ENCODE results near the gene NAA40. TPM values are rescaled to one million over a fixed set of nuclear protein-coding genes. Genes with fewer than 3 reads are reported as not detected.
"Not testable (repeated sequence)": the region's sequence is repeated elsewhere in the genome, so short reads cannot be mapped to it uniquely, and the experiment has no call there.

The NAA40 gene
- total RNA-seq, 3 donors from 2014 or later: 12.1 to 16.9 (median 14.1) TPM

GRCh38 chr11:63940786-63941185 is 2.0 kb downstream of the NAA40 start:
- Mint-ChIP-seq H3K27me3 (ENCODE audit: low read depth) (no peaks in the 10 kb centered on the region), H3K4me1 (ENCODE audit: low read depth) (peaks cover 22% of the 10 kb centered on the region), H3K36me3 (ENCODE audit: insufficient read depth) (peaks cover 3% of the 10 kb centered on the region), H3K4me3 (peak overlapping the region; percentile 24), H3K9me3 (no peaks in the 10 kb centered on the region)
- DNase-seq: no peak
- no peak for ATAC-seq

- no peak overlapping the region for H3K4me3 Mint-ChIP-seq
- no peak for DNase-seq
- H3K27me3 Mint-ChIP-seq (ENCODE audit: low read depth): no peaks in the 10 kb centered on the region
- peaks cover 22% of the 10 kb centered on the region for H3K4me1 Mint-ChIP-seq (ENCODE audit: low read depth)
- peaks cover 5% of the 10 kb centered on the region for H3K36me3 Mint-ChIP-seq (ENCODE audit: insufficient read depth)
- no peaks in the 10 kb centered on the region for H3K9me3 Mint-ChIP-seq
- ATAC-seq: no peak
Measured at GRCh38 chr11:63941901-63942300, 3.1 kb downstream of the NAA40 start.

DNA sequence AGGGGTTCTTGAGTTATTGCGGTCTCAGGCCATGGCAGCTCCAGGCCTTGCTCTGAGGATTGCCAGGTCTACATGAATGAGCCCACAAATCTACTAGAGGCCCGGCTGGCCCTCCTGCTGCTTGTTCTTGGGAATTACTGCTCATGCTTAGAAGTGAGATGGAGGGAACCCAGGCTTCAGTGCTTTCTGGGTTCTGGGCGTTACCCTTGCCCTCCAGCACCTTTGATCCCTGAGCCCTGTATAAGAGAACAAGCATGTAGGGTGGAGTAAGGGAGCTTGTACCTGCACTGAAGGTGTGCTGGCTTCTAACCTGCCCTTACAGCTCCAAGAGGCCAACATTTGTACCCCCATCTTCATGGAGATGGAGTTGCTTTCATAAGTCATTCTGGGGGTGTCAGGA is 4.0 kb downstream of the NAA40 start:
- Mint-ChIP-seq H3K9me3 (no peaks in the 10 kb centered on the region), H3K27me3 (ENCODE audit: low read depth) (no peaks in the 10 kb centered on the region), H3K4me3 (no peak overlapping the region), H3K4me1 (ENCODE audit: low read depth) (peaks cover 20% of the 10 kb centered on the region), H3K36me3 (ENCODE audit: insufficient read depth) (peaks cover 5% of the 10 kb centered on the region)
- no peak for DNase-seq
- no peak for ATAC-seq

GRCh38 chr11:63944987-63945386 is 6.2 kb downstream of the NAA40 start:
- no peak for ATAC-seq
- Mint-ChIP-seq H3K4me3 (no peak overlapping the region), H3K36me3 (ENCODE audit: insufficient read depth) (peaks cover 5% of the 10 kb centered on the region), H3K27me3 (ENCODE audit: low read depth) (no peaks in the 10 kb centered on the region), H3K9me3 (no peaks in the 10 kb centered on the region), H3K4me1 (ENCODE audit: low read depth) (peaks cover 11% of the 10 kb centered on the region)
- no peak for DNase-seq

GRCh38 chr11:63945477-63946163 is 6.8 kb downstream of the NAA40 start:
- ATAC-seq (peak; percentile 73 to 82), DNase-seq (peak; percentile 47)
- Mint-ChIP-seq H3K9me3 (no peaks in the 10 kb centered on the region), H3K36me3 (ENCODE audit: insufficient read depth) (peaks cover 5% of the 10 kb centered on the region), H3K4me3 (no peak overlapping the region), H3K4me1 (ENCODE audit: low read depth) (peaks cover 8% of the 10 kb centered on the region), H3K27me3 (ENCODE audit: low read depth) (no peaks in the 10 kb centered on the region)

DNA sequence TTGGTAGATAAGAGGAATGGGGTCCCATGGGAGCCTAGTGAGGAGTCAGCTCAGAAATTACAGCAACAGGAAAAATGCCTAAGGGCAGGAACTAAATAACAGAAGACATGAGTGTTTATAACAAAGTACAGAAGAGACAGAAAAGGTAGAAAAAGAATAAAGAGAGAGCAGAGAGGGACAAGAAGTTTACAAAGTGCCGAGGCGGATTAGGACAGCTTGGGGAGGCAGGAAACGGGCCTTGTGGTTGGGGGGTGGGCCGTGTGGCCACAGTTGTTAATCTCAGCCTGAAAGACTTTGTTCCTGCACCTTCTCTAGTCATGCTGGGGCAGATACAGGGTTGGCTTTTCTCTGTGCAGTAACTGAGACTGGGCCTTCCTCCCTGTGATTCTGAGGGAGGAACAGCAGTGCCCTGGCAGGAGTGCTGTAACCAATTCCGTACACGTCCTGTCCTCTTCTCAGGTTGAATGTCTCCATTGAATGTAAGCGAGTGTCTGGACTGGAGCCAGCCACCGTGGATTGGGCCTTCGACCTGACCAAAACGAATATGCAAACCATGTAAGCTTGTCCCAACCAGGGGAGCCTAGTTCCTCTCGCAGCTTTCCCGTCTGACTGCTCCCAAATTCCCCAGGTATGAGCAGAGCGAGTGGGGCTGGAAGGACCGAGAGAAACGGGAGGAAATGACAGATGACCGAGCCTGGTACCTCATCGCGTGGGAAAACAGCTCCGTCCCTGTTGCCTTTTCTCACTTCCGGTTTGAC is 13.2 kb downstream of the NAA40 start:
- DNase-seq (no peak), ATAC-seq (peak; percentile 74)
- Mint-ChIP-seq H3K4me3 (peak overlapping the region; percentile 44), H3K4me1 (ENCODE audit: low read depth) (peaks cover 26% of the 10 kb centered on the region), H3K36me3 (ENCODE audit: insufficient read depth) (peaks cover 18% of the 10 kb centered on the region), H3K27me3 (ENCODE audit: low read depth) (no peaks in the 10 kb centered on the region), H3K9me3 (no peaks in the 10 kb centered on the region)

DNA sequence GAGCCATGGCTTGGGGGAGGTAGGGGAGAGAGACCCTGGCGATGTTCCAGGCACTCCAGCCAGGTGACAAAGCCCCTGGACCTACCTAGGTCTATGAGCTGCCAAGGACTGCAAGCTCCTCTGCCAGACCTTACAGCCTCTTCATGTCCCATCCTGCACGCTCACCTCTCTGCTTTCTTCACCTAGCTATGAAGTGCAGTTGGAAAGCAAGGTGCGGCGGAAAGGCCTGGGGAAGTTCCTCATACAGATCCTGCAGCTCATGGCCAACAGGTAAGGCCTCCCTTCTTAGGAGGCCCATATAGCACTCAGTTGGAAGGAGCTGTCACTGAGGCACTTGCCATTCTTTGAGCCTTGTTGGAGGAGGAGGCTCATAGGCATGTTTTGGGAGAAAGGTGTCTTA is 13.8 kb downstream of the NAA40 start:
- Mint-ChIP-seq H3K27me3 (ENCODE audit: low read depth) (no peaks in the 10 kb centered on the region), H3K9me3 (no peaks in the 10 kb centered on the region), H3K36me3 (ENCODE audit: insufficient read depth) (peaks cover 18% of the 10 kb centered on the region), H3K4me1 (ENCODE audit: low read depth) (peaks cover 26% of the 10 kb centered on the region), H3K4me3 (no peak overlapping the region)
- ATAC-seq (no peak), DNase-seq (no peak)

DNA sequence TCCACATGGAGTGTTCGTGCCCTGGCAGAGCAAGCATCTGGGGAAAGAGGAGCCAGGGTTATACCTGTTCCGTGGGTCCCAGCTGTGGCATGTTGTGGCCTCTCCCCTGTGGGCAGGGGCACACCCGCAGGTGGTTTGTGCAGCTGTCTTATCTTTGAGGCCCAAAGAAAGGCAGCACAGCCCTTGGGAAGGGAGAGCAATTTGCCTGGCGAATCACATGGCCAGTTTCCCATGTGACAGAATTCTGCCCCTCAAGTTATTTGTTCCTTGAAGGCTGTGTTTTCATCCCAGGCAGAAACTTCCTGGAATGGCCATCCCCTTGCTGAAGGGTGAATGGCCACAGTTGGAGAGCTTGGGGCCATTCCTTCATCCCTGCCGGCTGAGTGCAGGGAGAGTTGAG is 19.2 kb downstream of the NAA40 start:
- no peaks in the 10 kb centered on the region for H3K27me3 Mint-ChIP-seq (ENCODE audit: low read depth)
- H3K9me3 Mint-ChIP-seq: no peaks in the 10 kb centered on the region
- DNase-seq (no peak), ATAC-seq (no peak)
- H3K36me3 Mint-ChIP-seq (ENCODE audit: insufficient read depth): peaks cover 11% of the 10 kb centered on the region
- H3K4me1 Mint-ChIP-seq (ENCODE audit: low read depth): peaks cover 19% of the 10 kb centered on the region
- no peak overlapping the region for H3K4me3 Mint-ChIP-seq

GRCh38 chr11:63961608-63962412 is 23.0 kb downstream of the NAA40 start:
- H3K36me3 Mint-ChIP-seq (ENCODE audit: insufficient read depth): no peaks in the 10 kb centered on the region
- H3K4me1 Mint-ChIP-seq (ENCODE audit: low read depth): peaks cover 16% of the 10 kb centered on the region
- peak; percentile 57 to 59 for ATAC-seq
- no peaks in the 10 kb centered on the region for H3K9me3 Mint-ChIP-seq
- no peak for DNase-seq
- H3K27me3 Mint-ChIP-seq (ENCODE audit: low read depth): no peaks in the 10 kb centered on the region
- H3K4me3 Mint-ChIP-seq: no peak overlapping the region

DNA sequence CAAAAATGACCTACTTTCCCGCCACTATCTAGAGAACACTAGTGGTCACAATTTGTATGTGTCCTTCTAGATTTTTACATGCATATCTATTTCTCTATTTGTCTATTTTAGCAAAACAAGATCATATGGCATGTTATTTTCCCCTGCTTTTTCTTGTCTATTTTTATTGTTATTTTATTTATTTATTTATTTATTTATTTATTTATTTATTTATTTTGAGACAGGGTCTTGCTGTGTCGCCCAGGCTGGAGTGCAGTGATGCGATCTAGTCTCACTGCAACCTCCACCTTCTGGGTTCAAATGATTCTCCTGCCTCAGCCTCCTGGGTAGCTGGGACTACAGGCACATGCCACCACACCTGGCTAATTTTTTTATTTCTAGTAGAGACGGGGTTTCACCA is 25.1 kb downstream of the NAA40 start:
- H3K36me3 Mint-ChIP-seq (ENCODE audit: insufficient read depth); H3K4me3 Mint-ChIP-seq; ATAC-seq; H3K27me3 Mint-ChIP-seq (ENCODE audit: low read depth); H3K9me3 Mint-ChIP-seq; DNase-seq: not testable (repeated sequence)
- peaks cover 14% of the 10 kb centered on the region for H3K4me1 Mint-ChIP-seq (ENCODE audit: low read depth)

GRCh38 chr11:63966444-63966843 is 27.6 kb downstream of the NAA40 start:
- Mint-ChIP-seq H3K27me3 (ENCODE audit: low read depth) (peaks cover 2% of the 10 kb centered on the region), H3K4me3 (no peak overlapping the region), H3K9me3 (no peaks in the 10 kb centered on the region), H3K4me1 (ENCODE audit: low read depth) (peaks cover 5% of the 10 kb centered on the region), H3K36me3 (ENCODE audit: insufficient read depth) (no peaks in the 10 kb centered on the region)
- no peak for ATAC-seq
- no peak for DNase-seq

GRCh38 chr11:63969461-63969860 is 30.7 kb downstream of the NAA40 start:
- Mint-ChIP-seq H3K4me3 (no peak overlapping the region), H3K9me3 (no peaks in the 10 kb centered on the region), H3K4me1 (ENCODE audit: low read depth) (peaks cover 7% of the 10 kb centered on the region), H3K36me3 (ENCODE audit: insufficient read depth) (peaks cover under 1% of the 10 kb centered on the region), H3K27me3 (ENCODE audit: low read depth) (peaks cover 2% of the 10 kb centered on the region)
- DNase-seq (no peak), ATAC-seq (no peak)

- Mint-ChIP-seq H3K27me3 (ENCODE audit: low read depth) (peaks cover 2% of the 10 kb centered on the region), H3K9me3 (no peaks in the 10 kb centered on the region), H3K4me3 (no peak overlapping the region), H3K4me1 (ENCODE audit: low read depth) (peaks cover 11% of the 10 kb centered on the region), H3K36me3 (ENCODE audit: insufficient read depth) (peaks cover 4% of the 10 kb centered on the region)
- no peak for DNase-seq
- no peak for ATAC-seq
Measured at GRCh38 chr11:63970902-63971301, 32.1 kb downstream of the NAA40 start.

GRCh38 chr11:63973912-63974258 is 35.1 kb downstream of the NAA40 start:
- peaks cover 24% of the 10 kb centered on the region for H3K4me1 Mint-ChIP-seq (ENCODE audit: low read depth)
- not testable (repeated sequence) for DNase-seq; H3K27me3 Mint-ChIP-seq (ENCODE audit: low read depth); H3K9me3 Mint-ChIP-seq; H3K36me3 Mint-ChIP-seq (ENCODE audit: insufficient read depth); ATAC-seq
- peak overlapping the region; percentile 100 for H3K4me3 Mint-ChIP-seq

Data from activated T-cell treated with anti-CD3 and anti-CD28 coated beads, Interleukin-2, amount 50 U/mL, for 4 hours (primary cell).